CD8-positive, alpha-beta memory T cell (primary cell): Measurements from ENCODE around the gene AHRR. TPM values are rescaled to one million over a fixed set of nuclear protein-coding genes. Genes with fewer than 3 reads are reported as not detected.
A peak's percentile ranks its signal among the peaks of the same experiment; 100 is the strongest.

ENCODE experiments used
- CTCF ChIA-PET: fragments of 350-600 bp; sonication (Branson Sonifier 250); formaldehyde crosslinking; loops from one replicate; lab custom pipeline; 2021; ENCODE audit warnings: antibody characterized with exemption; lab: Charles Lee
- POLR2A ChIA-PET: fragments of 350-600 bp; sonication (Branson Sonifier 250); formaldehyde crosslinking; loops from one replicate; lab custom pipeline; 2021; ENCODE audit warnings: antibody characterized with exemption; lab: Charles Lee
- DNase-seq, 5 donors: peaks; one replicate each; pipeline versions ENCODE4 v3.0.0 to v3.0.0-alpha.2; 2020 to 2022; ENCODE audit warnings: mixed read lengths in 1 of 5
- H3K27ac ChIP-seq: one replicate; pipeline ENCODE4 v1.7.0; 2013; ENCODE audit warnings: low read depth, mild to moderate bottlenecking, low read length, moderate library complexity
- H3K27me3 ChIP-seq: 2 replicates; pipeline ENCODE4 v1.7.0; 2013; ENCODE audit warnings: low read length, mild to moderate bottlenecking; ENCODE audit not compliant: insufficient read depth, poor library complexity, severe bottlenecking
- H3K36me3 ChIP-seq: 2 replicates; pipeline ENCODE4 v1.7.0; 2013; ENCODE audit warnings: mild to moderate bottlenecking, low read length, moderate library complexity; ENCODE audit not compliant: insufficient read depth
- H3K4me1 ChIP-seq: 2 replicates; pipeline ENCODE4 v1.7.0; 2013; ENCODE audit warnings: mild to moderate bottlenecking, low read length, moderate library complexity; ENCODE audit not compliant: insufficient read depth
- H3K4me3 ChIP-seq: 2 replicates; pipeline ENCODE4 v1.7.0; 2013; ENCODE audit warnings: mild to moderate bottlenecking, low read length
- H3K9me3 ChIP-seq: 2 replicates; pipeline ENCODE4 v1.7.0; 2013; ENCODE audit warnings: mild to moderate bottlenecking, low read length
- H3K27ac Mint-ChIP-seq, 8 donors: one replicate each; pipeline ENCODE4 v1.8.0; 2020 to 2021; ENCODE audit warnings: mixed read lengths in 8 of 8, mild to moderate bottlenecking in 6 of 8, inconsistent platforms in 3 of 8, moderate library complexity in 3 of 8
- H3K27me3 Mint-ChIP-seq, 2 donors: one replicate each; pipeline ENCODE4 v1.8.0; 2020 to 2021; ENCODE audit warnings: mixed read lengths in 2 of 2, mild to moderate bottlenecking in 1 of 2, moderate library complexity in 1 of 2
- H3K36me3 Mint-ChIP-seq, 3 donors: one replicate each; pipeline ENCODE4 v1.8.0; 2020 to 2021; ENCODE audit warnings: mixed read lengths in 3 of 3, inconsistent platforms in 1 of 3, mild to moderate bottlenecking in 1 of 3
- H3K4me1 Mint-ChIP-seq, 3 donors: one replicate each; pipeline ENCODE4 v1.8.0; 2020 to 2021; ENCODE audit warnings: mixed read lengths in 3 of 3, inconsistent platforms in 1 of 3, mild to moderate bottlenecking in 1 of 3
- H3K4me3 Mint-ChIP-seq, 7 donors: one replicate each; pipeline ENCODE4 v1.8.0; 2020 to 2021; ENCODE audit warnings: mixed read lengths in 7 of 7, mild to moderate bottlenecking in 6 of 7, moderate library complexity in 4 of 7, inconsistent platforms in 2 of 7
- H3K9me3 Mint-ChIP-seq, 5 donors: one replicate each; pipeline ENCODE4 v1.8.0; 2020 to 2022; ENCODE audit warnings: mixed read lengths in 5 of 5, mild to moderate bottlenecking in 3 of 5, moderate library complexity in 2 of 5, inconsistent platforms in 1 of 5
- polyA plus RNA-seq: library from polyadenylated mRNA; unstranded; fragments of 300-500 nt; fragmentation: Illumina TruSeq; gene quantifications from one replicate; pipeline ENCODE4 v1.2.3, GENCODE V29; 2021
- total RNA-seq, 2 experiments: library from RNA; stranded (reverse); gene quantifications; one replicate each; pipeline ENCODE4 v1.2.3, GENCODE V29; 2021

The AHRR gene
- total and polyA plus RNA-seq, 3 experiments from 2014 or later = 31.7 to 38.2 TPM; not detected in 1

DNA sequence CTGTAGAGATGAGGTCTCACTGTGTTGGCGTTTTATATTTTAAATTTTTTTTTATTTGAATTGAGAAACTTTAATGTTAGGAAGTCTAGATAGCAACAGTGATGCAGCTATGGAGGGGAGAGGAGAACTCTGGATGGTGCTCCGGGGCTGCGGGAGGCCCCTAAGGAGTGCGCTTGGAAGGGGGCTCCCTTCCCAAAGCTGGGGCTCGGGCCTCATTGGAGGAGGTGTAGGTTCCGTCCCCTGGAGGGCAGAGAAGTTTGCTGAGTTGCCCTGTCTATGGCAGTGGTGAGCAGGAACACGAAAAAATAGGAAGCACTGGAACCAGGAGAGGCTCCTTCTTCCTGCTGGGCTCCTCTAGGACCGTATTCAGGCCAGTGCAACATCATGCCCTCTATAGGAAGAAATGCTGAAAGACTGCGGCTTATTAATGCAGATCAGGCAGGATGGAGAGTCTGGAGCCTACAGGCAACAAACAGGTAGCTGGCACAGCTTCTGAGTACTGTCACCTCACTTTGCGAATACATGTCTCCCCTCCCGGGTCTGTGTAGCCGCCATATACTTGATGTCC is 16.1 kb downstream of the AHRR start:
- peaks cover 7 to 34% (median 31%) of the 10 kb centered on the region in 3 donors for H3K4me1 Mint-ChIP-seq
- Histone ChIP-seq H3K4me3 (no peak overlapping the region), H3K36me3 (no peaks in the 10 kb centered on the region), H3K27me3 (no peaks in the 10 kb centered on the region), H3K9me3 (no peaks in the 10 kb centered on the region), H3K27ac (no peak overlapping the region), H3K4me1 (no peaks in the 10 kb centered on the region)
- ChIA-PET CTCF (no interaction called here), POLR2A (no interaction called here)
- H3K27me3 Mint-ChIP-seq = peaks cover 6 to 12% of the 10 kb centered on the region in 2 donors
- no peak for DNase-seq
- H3K9me3 Mint-ChIP-seq = no peaks in the 10 kb centered on the region
- H3K36me3 Mint-ChIP-seq = no peaks in the 10 kb centered on the region
- no peak overlapping the region for H3K27ac Mint-ChIP-seq
- H3K4me3 Mint-ChIP-seq = no peak overlapping the region

DNA sequence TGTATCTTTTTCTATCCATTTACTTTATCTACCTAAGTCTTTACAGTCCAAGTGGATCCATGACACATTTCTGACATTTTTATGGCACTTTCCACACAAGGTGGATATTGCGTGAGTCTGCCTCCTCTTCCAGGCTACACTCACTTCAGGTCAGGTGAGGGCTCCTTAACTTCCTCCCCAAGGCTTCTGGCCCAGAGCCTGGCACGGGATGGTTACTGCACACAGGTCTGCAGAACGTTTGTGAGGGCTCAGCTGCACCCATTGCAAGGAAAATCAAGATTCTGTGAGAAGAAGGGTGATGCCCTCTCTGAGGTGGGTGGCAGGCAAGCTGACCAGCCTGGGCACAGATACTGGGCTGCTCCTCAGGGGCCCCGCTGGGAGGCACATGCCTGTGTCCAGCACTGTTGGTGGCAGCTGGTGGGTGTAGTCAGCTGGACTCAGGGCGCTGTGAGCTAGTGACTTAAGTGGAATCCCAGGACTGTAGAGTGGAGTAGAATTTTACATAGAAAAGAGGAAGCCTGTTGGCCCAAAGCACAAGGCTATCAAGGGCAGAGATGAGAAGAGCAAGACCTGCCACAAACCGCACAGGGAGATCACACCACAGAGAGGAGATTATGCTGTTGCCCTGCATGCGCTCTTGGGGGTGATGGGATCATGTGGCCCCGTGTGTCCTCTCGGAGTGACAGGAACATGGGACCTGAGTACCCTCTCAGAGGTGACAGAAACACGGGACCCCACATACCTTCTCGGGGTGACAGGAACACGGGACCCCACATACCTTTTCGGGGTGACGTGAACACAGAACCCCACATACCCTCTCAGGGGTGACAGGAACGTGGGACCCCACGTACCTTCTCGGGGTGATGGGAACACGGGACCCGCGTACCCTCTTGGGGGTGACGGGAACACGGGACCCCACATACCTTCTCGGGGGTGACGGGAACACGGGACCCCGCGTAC is 21.3 kb downstream of the AHRR start:
- H3K4me1 Mint-ChIP-seq = peaks cover 7 to 20% (median 19%) of the 10 kb centered on the region in 3 donors
- ChIA-PET POLR2A (no interaction called here), CTCF (no interaction called here)
- peak overlapping the region in 6 of 8 donors; percentile 14 to 71 (median 33) for H3K27ac Mint-ChIP-seq
- no peak overlapping the region for H3K27ac ChIP-seq
- no peaks in the 10 kb centered on the region for H3K9me3 Mint-ChIP-seq
- no peaks in the 10 kb centered on the region for H3K9me3 ChIP-seq
- DNase-seq = no peak
- no peaks in the 10 kb centered on the region for H3K27me3 ChIP-seq
- no peaks in the 10 kb centered on the region for H3K4me1 ChIP-seq
- peak overlapping the region; percentile 8 to 74 (median 43) for H3K4me3 Mint-ChIP-seq
- no peaks in the 10 kb centered on the region for H3K36me3 ChIP-seq
- no peaks in the 10 kb centered on the region for H3K36me3 Mint-ChIP-seq
- H3K27me3 Mint-ChIP-seq = peaks cover 18 to 20% of the 10 kb centered on the region in 2 donors
- no peak overlapping the region for H3K4me3 ChIP-seq

DNA sequence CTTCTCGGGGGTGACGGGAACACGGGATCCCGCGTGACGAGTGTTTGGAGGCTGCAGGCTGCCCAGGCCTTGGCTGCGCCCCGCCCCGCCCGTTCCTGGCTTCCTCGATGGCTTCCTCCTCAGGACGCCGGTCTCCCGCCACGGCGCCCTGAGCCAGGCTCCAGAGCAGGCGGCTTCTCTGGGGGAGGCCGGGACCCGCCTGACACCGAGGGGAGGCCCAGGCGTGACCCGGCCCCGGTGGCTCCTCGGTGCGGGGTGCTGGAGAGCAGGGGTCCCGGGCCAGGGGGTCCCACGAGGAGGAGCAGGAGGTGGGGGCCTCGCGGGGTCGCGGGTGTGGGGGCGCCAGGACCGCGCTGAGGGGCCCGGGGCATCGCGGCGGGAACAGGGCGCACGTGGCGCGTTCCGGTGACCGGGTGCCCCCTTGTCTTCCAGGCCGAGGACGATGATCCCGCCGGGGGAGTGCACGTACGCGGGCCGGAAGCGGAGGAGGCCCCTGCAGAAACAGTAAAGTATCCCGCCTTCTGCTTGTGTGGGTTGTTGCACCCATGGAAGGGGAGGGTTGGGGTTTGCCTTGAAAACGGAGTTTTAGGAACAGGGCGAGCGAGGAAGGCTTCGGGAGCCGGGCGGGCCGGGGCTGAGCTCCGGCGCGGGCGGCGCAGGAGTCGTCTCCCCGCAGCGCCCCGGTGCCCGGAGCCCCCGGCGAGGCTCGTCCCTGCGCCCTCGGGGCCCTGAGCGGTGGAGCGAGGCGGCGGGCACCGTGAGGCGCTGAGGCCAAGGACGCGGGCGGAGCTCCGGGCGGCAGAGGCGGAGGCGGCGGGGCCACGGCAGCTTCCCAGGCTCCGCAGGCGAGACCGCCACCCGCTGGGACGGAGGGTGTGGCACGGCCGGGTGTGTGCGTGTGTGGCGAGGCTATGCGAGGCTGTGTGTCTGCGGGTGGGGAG is 22.2 kb downstream of the AHRR start:
- no peaks in the 10 kb centered on the region for H3K9me3 Mint-ChIP-seq

DNA sequence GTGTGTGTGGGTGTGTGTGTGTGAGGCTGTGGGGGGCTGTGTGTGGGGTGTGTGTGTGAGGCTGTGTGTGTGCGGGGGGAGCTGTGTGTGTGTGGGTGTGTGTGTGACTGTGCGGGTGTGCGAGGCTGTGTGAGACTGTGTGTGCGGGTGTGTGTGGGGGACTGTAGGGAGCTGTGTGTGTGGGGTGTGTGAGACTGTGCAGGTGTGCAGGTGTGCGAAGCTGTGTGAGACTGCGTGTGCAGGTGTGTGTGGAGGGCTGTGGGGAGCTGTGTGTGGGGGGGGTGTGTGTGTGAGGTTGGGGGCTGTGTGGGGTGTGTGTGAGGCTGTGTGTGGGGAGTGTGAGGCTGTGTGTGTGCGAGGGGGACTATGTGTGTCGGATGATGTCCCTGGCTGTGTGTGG is 23.2 kb downstream of the AHRR start:
- no peak overlapping the region for H3K4me3 Mint-ChIP-seq
- Histone ChIP-seq H3K27me3 (no peaks in the 10 kb centered on the region), H3K27ac (no peak overlapping the region), H3K4me1 (no peaks in the 10 kb centered on the region), H3K36me3 (no peaks in the 10 kb centered on the region), H3K9me3 (no peaks in the 10 kb centered on the region), H3K4me3 (no peak overlapping the region)
- peaks cover 7 to 20% (median 19%) of the 10 kb centered on the region in 3 donors for H3K4me1 Mint-ChIP-seq
- peaks cover 18 to 31% of the 10 kb centered on the region in 2 donors for H3K27me3 Mint-ChIP-seq
- CTCF ChIA-PET = interaction anchor here (1.1 kb wide), 1 partner anchor 28 kb away, joined by 4 read pairs; no protein-coding TSS in a partner anchor
- no peaks in the 10 kb centered on the region for H3K9me3 Mint-ChIP-seq
- no peaks in the 10 kb centered on the region for H3K36me3 Mint-ChIP-seq
- no peak for DNase-seq
- POLR2A ChIA-PET = no interaction called here
- no peak overlapping the region for H3K27ac Mint-ChIP-seq

More for the DNA sequence above, 22.2 kb downstream of the AHRR start:
- ChIA-PET CTCF (interaction anchor here (1.1 kb wide), 1 partner anchor 27 kb away, joined by 4 read pairs; no protein-coding TSS in a partner anchor), POLR2A (interaction anchor here (0.7 kb wide), 1 partner anchor 49 kb away, joined by 4 read pairs; no protein-coding TSS in a partner anchor)
- H3K36me3 Mint-ChIP-seq = no peaks in the 10 kb centered on the region
- H3K4me1 Mint-ChIP-seq = peaks cover 7 to 20% (median 19%) of the 10 kb centered on the region in 3 donors
- peak in 3 of 5 donors; percentile 13 to 65 (median 44) for DNase-seq
- no peak overlapping the region for H3K27ac Mint-ChIP-seq
- Histone ChIP-seq H3K36me3 (no peaks in the 10 kb centered on the region), H3K4me1 (no peaks in the 10 kb centered on the region), H3K27me3 (no peaks in the 10 kb centered on the region), H3K9me3 (no peaks in the 10 kb centered on the region), H3K4me3 (no peak overlapping the region), H3K27ac (no peak overlapping the region)
- H3K4me3 Mint-ChIP-seq = peak overlapping the region; percentile 34 to 77 (median 70)
- peaks cover 18 to 27% of the 10 kb centered on the region in 2 donors for H3K27me3 Mint-ChIP-seq

DNA sequence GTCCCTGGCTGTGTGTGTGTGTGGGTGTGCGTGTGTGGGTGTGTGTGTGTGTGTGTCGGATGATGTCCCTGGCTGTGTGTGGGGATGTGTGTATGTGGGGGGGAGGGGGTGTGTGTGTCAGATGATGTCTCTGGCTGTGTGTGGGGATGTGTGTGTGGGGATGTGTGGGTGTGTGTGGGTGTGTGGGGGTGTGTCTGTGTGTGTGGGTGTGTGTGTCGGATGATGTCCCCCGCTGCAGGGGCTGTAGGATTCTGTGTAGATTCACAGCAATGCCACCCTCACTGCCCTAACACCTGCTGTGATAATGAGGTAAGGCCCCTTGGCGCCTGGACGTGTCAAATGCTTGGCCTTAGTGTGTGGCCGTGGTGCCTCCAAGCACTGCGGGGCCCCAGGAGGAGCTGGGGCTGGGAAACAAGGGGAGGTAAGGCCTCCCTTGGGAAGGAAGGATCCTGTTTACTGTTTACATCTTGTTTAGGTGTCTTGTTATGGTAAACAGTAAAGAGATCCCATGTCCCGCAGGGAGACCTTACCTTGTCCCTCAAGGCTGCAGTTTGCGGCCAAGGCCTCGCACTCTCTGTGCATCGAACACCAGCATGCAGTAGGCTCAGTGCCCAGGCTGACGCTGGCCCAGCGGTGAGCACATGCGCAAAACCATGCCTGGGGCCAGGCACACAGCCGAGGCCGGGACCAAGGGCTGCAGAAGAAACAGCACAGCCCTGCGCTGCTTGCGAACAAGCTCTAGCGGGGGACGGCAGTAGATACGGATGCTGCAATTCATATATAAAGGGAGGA is 24.1 kb downstream of the AHRR start:
- peaks cover 18 to 35% of the 10 kb centered on the region in 2 donors for H3K27me3 Mint-ChIP-seq
- no peaks in the 10 kb centered on the region for H3K36me3 Mint-ChIP-seq

DNA sequence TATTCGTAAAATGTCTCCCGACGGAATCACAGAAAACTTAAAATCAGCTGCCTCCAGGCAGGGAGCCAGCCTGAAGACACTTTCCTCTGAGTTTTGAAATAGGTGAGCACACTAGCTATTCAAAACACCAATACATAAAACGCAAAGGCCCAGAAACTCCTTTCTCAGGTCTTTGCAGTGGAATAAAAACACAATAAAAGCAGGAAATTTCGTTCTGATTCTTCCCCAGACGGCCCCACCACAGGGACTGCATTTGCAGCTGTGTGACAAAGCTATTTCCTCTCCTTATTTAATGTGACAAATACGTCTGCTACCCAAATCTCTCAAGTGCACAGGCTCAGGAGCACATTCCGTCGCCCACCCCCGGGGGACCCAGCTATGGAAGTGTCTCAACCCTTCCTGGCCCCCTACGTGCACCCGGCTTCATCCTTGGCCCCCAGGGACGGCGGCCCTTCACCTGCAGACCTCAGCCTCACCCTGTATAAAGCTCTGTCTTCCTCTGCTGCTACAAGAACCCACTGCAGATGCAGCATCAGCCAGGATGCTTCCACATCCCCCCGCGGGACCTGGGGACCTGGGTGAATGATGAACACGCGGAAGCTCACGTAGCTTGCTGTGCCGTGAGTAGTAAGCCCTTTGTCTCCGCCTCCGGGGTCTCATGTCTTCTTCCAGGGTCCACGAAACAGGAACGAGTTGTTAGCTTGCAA is 24.9 kb downstream of the AHRR start:
- Histone ChIP-seq H3K9me3 (no peaks in the 10 kb centered on the region), H3K27me3 (no peaks in the 10 kb centered on the region), H3K4me3 (no peak overlapping the region), H3K4me1 (no peaks in the 10 kb centered on the region), H3K36me3 (no peaks in the 10 kb centered on the region), H3K27ac (no peak overlapping the region)
- Mint-ChIP-seq H3K27me3 (peaks cover 23 to 39% of the 10 kb centered on the region in 2 donors), H3K4me1 (peaks cover 7 to 20% (median 19%) of the 10 kb centered on the region in 3 donors), H3K9me3 (no peaks in the 10 kb centered on the region), H3K36me3 (no peaks in the 10 kb centered on the region), H3K27ac (peak overlapping the region in 1 of 8 donors; percentile 11), H3K4me3 (peak overlapping the region in 2 of 7 donors; percentile 72 to 79)
- ChIA-PET POLR2A (interaction anchor here (1.0 kb wide), 3 partner anchors 23 to 32 kb away, joined by 3 read pairs; no protein-coding TSS in a partner anchor), CTCF (no interaction called here)
- no peak for DNase-seq

More for the DNA sequence above, 24.1 kb downstream of the AHRR start:
- Histone ChIP-seq H3K4me3 (no peak overlapping the region), H3K36me3 (no peaks in the 10 kb centered on the region), H3K9me3 (no peaks in the 10 kb centered on the region), H3K27ac (no peak overlapping the region), H3K27me3 (no peaks in the 10 kb centered on the region), H3K4me1 (no peaks in the 10 kb centered on the region)
- ChIA-PET CTCF (no interaction called here), POLR2A (interaction anchor here (1.0 kb wide), 3 partner anchors 23 to 33 kb away, joined by 3 read pairs; no protein-coding TSS in a partner anchor)
- no peak overlapping the region for H3K27ac Mint-ChIP-seq
- H3K4me3 Mint-ChIP-seq = peak overlapping the region in 1 of 7 donors; percentile 79
- H3K4me1 Mint-ChIP-seq = peaks cover 7 to 20% (median 19%) of the 10 kb centered on the region in 3 donors
- no peak for DNase-seq
- H3K9me3 Mint-ChIP-seq = no peaks in the 10 kb centered on the region
